Measurements from ENCODE around the gene KIAA0825.

The KIAA0825 gene

DNA sequence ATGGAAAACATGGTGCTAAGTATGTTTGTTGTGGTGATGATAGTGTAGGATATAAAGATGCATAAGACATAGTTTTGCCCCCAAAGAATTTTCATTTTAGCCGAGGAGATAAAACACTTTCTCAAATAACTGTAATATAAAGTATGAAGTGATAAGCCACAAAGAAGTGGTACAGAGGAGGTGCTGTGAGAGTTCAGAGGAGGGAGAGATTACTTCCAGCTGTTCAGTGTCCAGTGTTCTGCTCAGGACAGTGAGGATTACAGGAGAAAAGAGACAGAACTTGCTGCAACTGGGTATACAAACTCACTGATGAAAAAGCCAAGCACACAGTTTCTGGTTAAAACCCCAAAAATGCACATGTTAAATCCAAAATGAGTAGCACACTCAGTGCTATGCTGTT lies 309.3 kb downstream of the KIAA0825 start:
- no peak for DNase-seq

DNA sequence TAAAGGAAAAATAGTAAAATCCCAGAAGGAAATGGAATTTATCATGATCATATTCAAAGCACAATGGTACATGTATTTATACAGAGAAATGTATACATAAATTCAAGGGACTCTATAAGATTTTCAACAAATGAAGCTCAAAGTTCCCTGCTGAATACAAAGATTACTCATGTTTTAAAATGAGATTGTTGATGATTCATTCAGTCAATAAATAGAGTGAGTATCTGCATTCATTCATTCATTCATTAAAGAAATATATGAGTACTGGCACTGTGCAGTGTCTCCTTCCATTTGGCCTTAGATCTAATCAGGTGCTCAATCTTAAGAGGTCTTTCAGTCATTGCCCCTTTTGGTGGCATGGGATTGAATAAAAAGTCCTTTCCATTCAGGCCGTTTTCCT lies 310.0 kb downstream of the KIAA0825 start:
- no peak for DNase-seq

DNA sequence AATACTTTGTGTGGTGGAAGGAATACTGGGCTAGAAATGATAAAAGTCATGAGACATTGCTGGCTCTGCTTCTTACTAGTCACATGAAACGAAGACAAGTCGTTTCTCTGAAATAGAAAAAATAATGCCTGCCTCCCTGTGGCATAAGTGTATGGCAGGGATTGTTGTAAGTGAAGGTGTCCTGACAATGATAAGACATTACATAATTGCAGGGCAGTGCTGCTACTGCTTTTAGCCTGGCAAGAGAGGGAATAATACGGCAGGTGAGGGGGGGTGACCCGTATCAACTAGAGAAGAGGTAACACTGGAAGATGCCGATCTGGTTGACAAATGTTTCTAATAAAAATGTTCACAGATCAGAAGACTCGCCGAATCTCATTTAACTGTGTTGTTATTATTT lies 314.3 kb downstream of the KIAA0825 start:
- DNase-seq = no peak

DNA sequence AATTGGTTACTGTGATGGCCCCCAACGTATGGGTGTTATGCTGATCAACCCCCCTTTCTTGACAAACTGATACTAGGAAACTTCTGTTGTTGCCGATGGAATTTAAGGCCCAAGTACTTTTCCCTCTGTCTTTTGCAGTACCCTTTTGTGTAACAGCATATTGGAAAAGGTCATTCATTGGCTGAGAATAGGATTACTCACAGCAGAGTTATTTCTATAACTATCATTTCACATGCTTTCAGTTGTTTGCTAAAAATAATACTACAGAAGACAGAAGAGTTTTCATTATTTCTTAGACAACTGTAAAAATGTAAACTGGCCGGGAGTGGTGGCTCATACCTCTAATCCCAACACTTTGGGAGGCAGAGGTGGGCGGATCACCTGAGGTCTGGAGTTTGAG lies 329.5 kb downstream of the KIAA0825 start:
- no peak for DNase-seq

DNA sequence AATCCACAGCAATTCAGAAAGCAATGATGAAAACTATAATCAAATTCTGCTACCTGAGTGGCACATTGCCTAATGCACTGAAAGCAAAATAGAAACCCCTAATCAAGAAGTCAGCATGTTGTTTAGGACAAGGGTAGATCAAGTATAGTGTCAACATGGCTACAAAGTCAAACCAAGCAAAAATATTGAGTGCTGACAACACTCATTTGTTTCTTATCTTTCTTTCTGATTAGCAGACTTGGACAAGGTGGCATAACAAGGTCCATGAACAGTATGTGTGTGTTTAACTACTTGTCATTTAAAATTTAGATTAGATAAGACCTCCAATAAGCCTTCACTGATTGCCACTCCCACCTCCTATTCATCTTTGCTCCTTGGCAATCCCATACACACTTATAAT lies 332.4 kb downstream of the KIAA0825 start:
- DNase-seq = no peak

DNA sequence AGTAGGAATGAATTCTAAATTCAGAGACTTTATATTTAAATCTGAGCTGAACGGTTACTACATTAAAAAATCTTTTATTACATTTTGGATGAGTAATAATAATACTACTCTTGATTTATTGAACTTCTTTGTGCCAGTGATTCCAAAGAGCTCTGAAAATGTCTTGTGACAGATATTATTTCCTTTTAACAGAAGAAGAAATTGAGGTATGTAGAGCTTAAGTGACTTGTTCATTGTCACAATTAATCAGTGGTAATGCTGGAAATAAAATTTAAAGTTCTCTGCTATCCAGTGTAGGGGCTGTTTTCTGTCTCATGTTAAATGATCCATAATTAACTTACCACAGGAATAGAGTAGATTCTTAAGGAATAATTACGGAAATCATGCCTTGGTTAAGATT lies 335.3 kb downstream of the KIAA0825 start:
- no peak for DNase-seq

DNA sequence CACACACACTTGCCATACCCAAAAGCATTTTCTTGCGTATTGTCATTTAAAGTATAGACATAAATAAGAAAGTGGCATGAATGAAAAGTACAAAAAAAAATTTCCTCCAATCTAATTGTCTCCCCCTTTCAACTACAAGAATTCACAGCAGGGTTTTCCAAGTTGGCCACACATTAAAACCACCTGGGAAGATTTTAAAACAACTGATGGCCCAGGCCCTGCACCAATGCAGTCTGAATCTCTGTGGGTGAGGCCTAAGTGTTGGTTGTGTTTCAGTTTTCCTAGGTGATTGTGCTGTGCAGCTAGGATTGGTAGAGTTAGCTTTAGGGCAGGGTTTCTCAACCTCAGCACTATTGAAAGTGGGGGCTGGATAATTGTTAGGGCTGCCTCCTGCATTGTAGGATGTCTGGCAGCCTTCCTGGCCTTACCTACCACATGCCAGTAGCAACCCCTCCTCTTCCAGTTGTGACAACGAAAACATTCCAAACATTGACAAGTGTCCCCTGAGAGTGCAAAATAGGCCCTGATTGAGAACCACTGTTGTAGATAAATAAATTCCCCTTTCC lies 337.1 kb downstream of the KIAA0825 start:
- DNase-seq = no peak

DNA sequence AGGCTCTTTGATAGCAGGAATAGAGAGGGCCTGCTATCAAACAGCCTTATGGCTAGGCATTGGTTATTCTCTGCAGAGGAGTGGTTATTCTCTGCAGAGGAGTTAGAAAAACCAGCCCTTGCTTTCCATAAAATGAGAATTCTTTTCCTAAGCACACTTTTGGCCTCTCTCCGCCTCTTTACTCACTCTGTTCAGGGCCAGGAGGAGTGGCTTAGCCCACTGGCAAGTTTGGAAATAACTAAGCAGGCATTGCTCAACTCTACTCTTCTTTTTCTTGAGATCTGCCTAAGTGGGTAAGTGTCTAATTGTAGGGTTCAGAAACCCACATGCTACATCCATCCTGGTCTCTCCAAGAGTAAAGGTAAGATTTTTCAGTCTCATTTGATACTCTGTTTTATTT lies 341.7 kb downstream of the KIAA0825 start:
- peak in 1 of 2 experiments; percentile 4 for DNase-seq

DNA sequence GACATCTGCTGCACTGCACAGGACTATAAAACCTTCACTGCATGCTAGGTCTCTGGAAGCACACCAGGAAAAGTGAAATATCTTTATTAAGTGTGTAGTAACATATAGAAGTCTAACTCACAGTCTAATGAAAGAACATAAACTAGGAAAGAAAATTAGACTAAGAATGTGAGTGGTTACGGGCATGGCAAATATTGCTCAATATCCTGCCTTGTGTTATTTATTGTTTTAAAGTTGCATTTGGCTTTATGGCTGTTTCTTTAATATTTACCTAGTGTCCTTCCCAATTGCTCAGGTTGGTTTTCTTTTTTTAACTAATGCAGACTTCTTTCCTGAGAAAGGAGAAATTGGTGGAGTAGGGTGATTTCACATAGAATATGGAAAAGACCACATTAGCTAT lies 342.4 kb downstream of the KIAA0825 start:
- no peak for DNase-seq

DNA sequence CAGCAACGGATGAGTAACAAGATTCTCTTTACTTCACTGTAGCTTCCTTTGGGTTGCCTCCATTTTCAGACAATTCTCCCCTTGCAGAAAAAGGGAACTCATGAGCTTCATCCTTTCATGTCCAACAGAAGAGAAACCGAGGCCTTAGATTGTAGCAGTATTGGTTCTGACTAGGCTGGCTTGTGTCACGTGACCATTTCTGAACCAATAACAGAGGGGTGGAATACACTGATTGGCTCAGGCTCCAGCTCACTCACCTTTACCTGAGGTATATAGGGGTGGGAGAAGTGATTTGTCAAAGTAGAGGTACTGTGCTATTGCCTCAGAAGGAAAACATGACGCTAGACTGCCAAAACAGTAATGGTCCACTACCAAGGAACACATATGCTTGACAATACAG lies 343.7 kb downstream of the KIAA0825 start:
- no peak for DNase-seq

DNA sequence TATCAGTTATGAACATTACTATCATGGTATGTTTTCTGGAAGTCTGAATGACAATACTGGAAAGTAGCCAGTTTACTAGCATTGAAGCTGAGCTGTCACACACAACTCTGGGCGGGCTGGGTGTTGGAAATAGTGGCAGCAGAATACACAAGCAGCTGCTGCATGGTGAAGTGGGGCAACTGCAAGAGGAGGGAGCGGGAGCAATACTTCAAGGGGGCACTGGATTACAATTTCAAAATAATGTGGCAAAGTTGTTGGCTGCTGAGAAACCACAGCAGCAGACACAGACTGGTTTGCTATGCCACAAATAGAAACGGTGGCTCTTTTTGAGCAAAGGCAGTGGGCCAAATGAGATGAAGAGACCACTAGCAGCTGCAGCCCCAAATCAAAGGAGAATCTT lies 350.2 kb downstream of the KIAA0825 start:
- DNase-seq = no peak

DNA sequence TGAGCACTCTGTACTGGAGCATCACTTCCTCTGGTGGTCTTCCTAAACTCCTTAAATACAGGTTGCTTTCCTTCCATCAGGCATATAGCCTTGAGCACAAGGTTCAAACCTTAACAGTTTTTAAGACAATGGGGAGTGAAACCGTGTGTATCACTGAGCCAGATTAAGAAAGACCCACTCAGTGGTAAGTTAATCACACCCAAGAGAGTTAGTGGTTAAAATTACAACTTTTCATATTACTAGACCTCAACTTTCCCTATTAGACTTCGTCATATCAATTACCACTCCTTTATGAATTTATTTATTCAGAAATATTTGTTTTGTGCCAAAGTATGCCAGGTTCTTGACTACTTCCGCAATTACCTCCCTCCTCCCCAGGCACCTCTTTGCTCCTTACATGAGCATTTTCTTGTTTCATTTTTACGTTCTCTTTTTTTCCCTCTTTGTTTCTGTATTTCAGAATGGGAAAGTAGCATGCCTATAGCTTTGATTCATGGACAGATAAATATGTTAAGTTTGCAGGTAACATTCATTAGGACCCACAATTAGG lies 351.0 kb downstream of the KIAA0825 start:
- no peak for DNase-seq

DNA sequence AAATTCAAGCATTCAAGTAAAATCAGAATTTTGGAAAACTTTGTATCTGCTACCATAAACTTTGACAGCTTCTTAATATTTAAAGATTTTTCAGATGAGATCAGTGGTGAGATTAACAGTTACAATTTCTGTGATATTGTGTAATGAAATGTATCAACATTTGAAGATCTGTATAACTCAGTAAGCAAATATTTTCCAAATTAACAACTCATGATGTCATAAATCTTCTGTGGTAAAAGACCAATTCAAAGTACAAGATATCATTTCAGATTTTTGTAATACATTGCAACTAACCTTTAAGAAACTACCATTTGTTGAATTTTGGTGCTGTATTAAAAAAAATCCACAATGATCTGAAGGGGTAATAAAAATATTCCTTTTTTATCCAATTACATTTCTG lies 352.2 kb downstream of the KIAA0825 start:
- DNase-seq = no peak

DNA sequence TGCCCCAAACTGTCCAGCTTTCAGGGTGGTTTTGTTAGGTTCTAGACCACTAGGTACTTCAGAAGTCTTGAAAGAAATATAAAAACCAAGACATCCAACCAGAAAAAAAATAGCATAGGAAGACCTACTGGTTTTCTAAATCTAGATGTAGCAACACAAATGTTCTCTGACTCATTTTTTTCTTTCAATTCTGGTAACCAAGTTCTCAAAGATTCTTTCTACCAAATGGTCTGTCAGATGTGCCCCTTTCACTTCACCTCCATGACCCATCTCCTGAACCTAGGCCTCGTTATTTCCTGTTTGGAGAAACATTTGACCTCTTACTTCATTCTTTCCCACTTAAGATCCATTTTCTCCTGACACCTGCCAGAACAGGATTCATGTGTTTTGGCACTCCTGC lies 355.3 kb downstream of the KIAA0825 start:
- no peak for DNase-seq

DNA sequence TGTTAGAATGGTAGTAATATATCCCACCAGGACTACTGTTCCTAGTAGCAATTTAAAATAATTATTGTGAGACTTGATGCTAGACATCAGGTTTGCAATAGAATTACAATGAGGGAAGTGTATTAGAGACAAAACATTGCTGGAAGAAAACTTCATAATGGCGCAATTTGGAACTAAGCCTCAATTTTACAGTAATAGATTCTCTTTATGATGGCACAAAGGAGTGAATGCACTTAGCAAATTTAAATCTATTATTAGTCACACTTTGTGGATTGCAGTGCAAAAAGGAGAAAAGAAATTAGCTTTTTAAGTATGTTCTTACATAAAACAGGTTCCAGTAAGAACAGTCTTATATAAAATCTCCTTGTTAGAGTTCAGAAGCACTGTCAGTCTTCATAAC lies 358.3 kb downstream of the KIAA0825 start:
- no peak for DNase-seq

DNA sequence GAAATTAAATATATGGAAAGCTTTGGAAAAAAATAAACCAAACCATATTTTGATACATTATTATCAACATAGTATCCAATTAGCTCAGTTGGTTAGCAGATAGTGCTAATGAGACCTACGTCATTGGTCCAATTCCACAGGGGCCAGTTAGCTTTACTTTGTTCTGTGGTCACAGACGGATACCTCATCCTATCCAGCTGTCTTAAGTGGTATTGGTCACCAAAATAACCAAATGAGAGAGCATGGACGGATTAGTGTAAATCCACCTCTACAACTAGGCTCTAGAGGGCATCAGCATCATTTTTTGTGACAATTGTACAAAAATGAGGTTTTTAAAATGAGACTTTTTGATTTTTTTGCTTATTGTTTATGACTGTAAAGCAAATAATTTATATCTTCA lies 364.2 kb downstream of the KIAA0825 start:
- no peak for DNase-seq

DNA sequence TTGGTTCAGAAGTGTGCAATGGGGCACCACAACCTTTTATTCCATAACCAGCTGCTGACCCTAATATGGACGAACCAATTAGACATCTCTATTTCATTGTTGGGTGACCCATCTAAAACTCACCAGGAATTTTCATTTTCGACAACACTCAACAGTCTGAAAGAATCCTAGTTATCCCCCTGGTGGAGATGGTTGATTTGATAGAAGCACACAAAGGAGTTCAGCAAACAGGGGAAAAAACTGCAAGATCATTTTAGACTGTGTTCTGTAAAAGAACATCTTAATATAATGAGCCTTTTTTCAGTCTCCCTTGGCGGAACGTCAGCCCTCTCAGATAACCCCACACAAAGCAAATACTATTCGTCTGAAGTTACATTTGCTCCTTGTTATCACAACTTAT lies 367.4 kb downstream of the KIAA0825 start:
- DNase-seq = no peak

DNA sequence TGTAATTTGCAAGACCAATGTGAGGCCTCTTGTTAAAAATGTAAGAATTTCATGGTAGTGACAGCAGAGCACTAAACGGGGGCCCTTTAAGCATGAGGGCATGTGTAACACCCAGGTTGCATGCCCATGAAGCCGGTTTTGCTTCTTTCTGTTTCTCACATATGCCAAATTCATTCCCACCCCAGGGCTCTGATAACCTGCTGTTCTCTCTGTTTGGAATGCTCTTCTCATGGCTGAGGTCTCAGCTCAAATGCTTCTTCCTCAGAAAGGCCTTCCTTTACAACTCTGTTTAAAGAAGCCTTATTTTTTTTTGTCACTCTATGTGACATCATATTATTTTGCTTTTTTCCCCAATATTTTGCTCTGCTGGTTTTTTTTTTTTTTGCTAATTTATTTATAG lies 369.0 kb downstream of the KIAA0825 start:
- DNase-seq = no peak

DNA sequence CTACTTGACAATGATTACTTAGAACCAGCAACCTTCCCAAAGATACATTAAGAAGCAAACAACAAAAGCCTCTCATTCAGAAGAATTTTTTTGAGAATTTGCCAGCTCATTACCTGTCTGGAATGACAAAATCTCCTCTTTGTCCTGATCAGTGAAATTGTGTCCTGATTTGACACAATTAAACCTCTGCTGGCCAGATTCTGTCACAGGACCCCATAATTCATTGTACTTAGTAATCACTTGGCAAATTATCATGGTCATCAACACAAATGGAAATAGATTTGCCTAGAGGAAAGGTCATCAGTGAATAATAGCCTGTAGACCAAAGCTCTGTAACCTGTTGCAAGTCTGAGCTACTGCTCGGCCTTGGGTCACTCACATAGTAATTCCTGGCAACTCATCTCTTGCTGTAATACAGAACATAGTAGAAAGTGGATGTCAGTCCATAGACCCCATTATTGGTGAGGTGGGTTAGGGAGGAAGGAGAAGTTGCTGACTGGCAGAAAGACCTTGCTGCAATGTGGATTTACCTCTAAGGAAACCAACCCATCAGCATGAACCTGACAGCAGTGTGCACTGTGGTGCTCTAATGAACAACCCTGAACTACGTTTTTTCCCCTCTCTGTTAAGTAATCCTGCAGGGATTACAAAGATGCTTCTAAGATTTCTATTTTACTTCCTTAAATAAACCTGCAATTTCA lies 370.1 kb downstream of the KIAA0825 start:
- DNase-seq = no peak

DNA sequence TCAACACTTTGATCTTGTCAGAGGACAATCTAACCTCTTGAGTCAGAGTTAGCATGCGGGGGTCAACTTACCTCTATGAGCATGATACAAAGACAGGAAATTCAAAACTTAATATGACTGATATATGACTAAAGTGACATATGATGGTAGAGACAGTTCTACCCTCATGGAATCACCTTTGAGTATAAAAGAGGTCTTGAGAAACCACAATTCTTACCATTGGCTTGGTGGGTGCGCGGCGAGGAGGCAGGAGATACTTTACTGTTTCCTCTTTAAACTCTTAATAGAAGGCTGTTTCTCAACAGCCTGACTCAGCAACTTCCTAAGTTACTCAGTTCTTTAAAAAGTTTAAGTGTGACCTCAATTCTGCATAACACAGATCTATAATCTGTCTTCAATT lies 372.8 kb downstream of the KIAA0825 start:
- DNase-seq = peak; percentile 72 to 78

DNA sequence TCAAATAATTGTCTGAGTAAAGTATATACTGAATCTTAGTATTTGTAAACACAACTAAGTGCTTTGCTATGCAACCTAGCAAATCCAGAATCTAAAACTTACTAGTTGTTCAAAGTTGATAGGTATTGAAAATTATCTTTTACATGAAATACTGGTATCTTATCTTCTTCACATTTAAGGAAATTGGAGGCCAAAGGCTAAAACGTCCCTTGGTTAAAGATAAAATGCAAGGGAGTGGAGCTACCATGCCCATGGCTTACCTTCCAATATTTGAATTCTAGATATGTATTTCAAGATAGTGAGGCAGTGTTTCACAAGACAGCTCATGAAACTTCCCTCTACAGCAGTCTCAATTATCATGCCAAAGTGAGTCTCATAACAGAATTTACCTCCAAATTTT lies 373.5 kb downstream of the KIAA0825 start:
- DNase-seq = peak in 1 of 2 experiments; percentile 41

DNA sequence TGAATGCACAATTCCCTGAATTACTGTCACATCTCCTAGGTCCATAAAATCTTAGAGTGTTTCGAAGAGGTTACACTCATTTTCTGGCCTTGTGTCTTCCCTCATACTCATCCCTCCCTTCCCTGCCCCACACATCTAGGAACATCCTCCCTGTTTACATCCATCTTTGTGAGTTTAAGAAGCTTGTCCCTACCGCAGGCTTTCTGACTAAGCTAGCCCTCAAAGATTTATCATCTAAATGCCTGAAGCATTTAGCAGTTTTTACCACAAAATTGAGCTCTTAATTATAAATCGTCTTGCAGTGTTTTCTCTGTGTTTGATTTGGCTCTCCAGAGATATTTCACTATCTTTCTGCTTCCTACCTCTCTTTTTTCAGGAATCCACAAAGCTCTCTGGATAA lies 374.8 kb downstream of the KIAA0825 start:
- DNase-seq = no peak

DNA sequence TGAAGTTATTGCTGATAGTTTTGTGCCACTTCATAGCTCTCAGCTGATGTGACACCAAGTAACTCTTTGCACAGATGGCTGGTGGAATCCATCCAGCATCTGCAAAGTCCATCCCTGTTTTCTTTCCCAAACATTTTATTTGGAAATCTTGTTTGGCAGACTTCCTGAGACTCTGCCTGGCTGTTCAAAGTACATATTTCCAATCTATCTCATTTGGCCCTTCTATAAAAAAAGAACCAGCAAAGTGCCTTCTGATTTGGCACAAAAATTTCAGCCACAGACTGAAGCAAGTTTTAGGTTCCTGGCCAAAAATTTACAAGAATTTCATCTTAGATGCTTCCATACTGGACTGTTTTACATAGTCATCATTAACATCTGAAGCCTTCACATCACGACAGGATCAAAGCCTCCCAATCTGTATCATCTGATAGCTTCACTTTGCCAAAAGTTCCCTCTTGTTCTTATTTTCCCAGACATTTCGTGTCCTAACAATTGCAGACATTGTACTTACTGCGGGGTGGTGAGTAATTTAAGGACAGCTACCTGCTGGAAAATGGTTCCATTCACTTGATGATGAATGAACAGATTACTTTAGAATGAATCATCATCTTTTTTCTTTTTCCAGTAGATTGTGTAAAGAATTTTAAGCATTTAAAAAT lies 377.3 kb downstream of the KIAA0825 start:
- no peak for DNase-seq

DNA sequence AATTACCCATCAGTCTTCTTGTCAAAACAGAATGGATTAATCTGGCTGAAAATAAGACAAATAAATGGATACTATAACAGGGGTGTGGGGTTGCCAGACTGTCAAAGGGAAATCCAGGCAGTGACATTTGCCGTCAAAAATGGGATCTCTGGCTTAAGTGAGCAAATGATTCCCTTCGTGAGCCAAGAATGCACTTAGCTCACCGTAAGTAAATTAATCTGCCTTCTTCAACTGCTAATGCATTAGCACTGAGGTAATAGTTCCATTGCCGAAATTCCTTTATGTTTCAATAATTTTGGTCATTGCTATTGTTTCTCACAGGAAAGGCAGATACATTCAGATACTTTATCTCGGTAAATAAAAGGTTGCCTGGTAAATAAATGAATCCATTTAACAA lies 377.8 kb downstream of the KIAA0825 start:
- no peak for DNase-seq
